ENCODE measurements around the gene IRF9. TPM values are rescaled to one million over a fixed set of nuclear protein-coding genes. Genes with fewer than 3 reads are reported as not detected.

Gene IRF9
- total RNA-seq, 1 donor from 2014 or later: 50.6 TPM

- Histone ChIP-seq H3K27me3 (ENCODE audit: control insufficient read depth in 3 of 3, insufficient read depth in 3 of 3, low read length in 3 of 3) (no peaks in the 10 kb centered on the region), H3K27ac (ENCODE audit: low read depth, low read length) (no peak overlapping the region), H3K4me1 (ENCODE audit: control insufficient read depth in 3 of 3, insufficient read depth in 3 of 3, low read length in 3 of 3) (peaks cover 14 to 25% (median 18%) of the 10 kb centered on the region in 3 donors), H3K9ac (ENCODE audit: low read depth in 1 of 3, low read length in 3 of 3) (no peak overlapping the region), H3K36me3 (ENCODE audit: control insufficient read depth in 3 of 3, insufficient read depth in 3 of 3, low read length in 3 of 3) (peaks cover 49 to 57% (median 54%) of the 10 kb centered on the region in 3 donors), H3K4me3 (ENCODE audit: low read length in 3 of 3) (no peak overlapping the region), H3K9me3 (ENCODE audit: control insufficient read depth in 3 of 3, low read length in 3 of 3) (no peaks in the 10 kb centered on the region)
Measured at GRCh38 chr14:24157331-24157730, 3.7 kb upstream of the IRF9 start.

GRCh38 chr14:24159777-24160498 lies 1.1 kb upstream of the IRF9 start:
- Histone ChIP-seq H3K9ac (ENCODE audit: low read depth in 1 of 3, low read length in 3 of 3) (peak overlapping the region in 1 of 3 donors; percentile 40), H3K4me1 (ENCODE audit: control insufficient read depth in 3 of 3, insufficient read depth in 3 of 3, low read length in 3 of 3) (peaks cover 24 to 34% (median 25%) of the 10 kb centered on the region in 3 donors), H3K9me3 (ENCODE audit: control insufficient read depth in 3 of 3, low read length in 3 of 3) (no peaks in the 10 kb centered on the region), H3K27ac (ENCODE audit: low read depth, low read length) (peak overlapping the region; percentile 88), H3K27me3 (ENCODE audit: control insufficient read depth in 3 of 3, insufficient read depth in 3 of 3, low read length in 3 of 3) (no peaks in the 10 kb centered on the region), H3K4me3 (ENCODE audit: low read length in 3 of 3) (no peak overlapping the region), H3K36me3 (ENCODE audit: control insufficient read depth in 3 of 3, insufficient read depth in 3 of 3, low read length in 3 of 3) (peaks cover 64 to 68% (median 65%) of the 10 kb centered on the region in 3 donors)

GRCh38 chr14:24160499-24160849 lies 591 bp upstream of the IRF9 start:
- Histone ChIP-seq H3K36me3 (ENCODE audit: control insufficient read depth in 3 of 3, insufficient read depth in 3 of 3, low read length in 3 of 3) (peaks cover 64 to 68% (median 65%) of the 10 kb centered on the region in 3 donors), H3K9me3 (ENCODE audit: control insufficient read depth in 3 of 3, low read length in 3 of 3) (no peaks in the 10 kb centered on the region), H3K9ac (ENCODE audit: low read depth in 1 of 3, low read length in 3 of 3) (peak overlapping the region in 1 of 3 donors; percentile 54), H3K27me3 (ENCODE audit: control insufficient read depth in 3 of 3, insufficient read depth in 3 of 3, low read length in 3 of 3) (no peaks in the 10 kb centered on the region), H3K4me3 (ENCODE audit: low read length in 3 of 3) (no peak overlapping the region), H3K27ac (ENCODE audit: low read depth, low read length) (peak overlapping the region; percentile 88), H3K4me1 (ENCODE audit: control insufficient read depth in 3 of 3, insufficient read depth in 3 of 3, low read length in 3 of 3) (peaks cover 24 to 30% (median 25%) of the 10 kb centered on the region in 3 donors)

GRCh38 chr14:24162093-24162492 lies 1.0 kb downstream of the IRF9 start:
- no peaks in the 10 kb centered on the region for H3K9me3 ChIP-seq (ENCODE audit: control insufficient read depth in 3 of 3, low read length in 3 of 3)
- peak overlapping the region; percentile 88 for H3K27ac ChIP-seq (ENCODE audit: low read depth, low read length)
- peak overlapping the region in 2 of 3 donors; percentile 80 to 93 for H3K9ac ChIP-seq (ENCODE audit: low read depth in 1 of 3, low read length in 3 of 3)
- peaks cover 24 to 30% (median 25%) of the 10 kb centered on the region in 3 donors for H3K4me1 ChIP-seq (ENCODE audit: control insufficient read depth in 3 of 3, insufficient read depth in 3 of 3, low read length in 3 of 3)
- H3K27me3 ChIP-seq (ENCODE audit: control insufficient read depth in 3 of 3, insufficient read depth in 3 of 3, low read length in 3 of 3): no peaks in the 10 kb centered on the region
- peak overlapping the region; percentile 84 to 92 (median 90) for H3K4me3 ChIP-seq (ENCODE audit: low read length in 3 of 3)
- H3K36me3 ChIP-seq (ENCODE audit: control insufficient read depth in 3 of 3, insufficient read depth in 3 of 3, low read length in 3 of 3): peaks cover 61 to 67% (median 67%) of the 10 kb centered on the region in 3 donors

- H3K36me3 ChIP-seq (ENCODE audit: control insufficient read depth in 3 of 3, insufficient read depth in 3 of 3, low read length in 3 of 3): peaks cover 52 to 58% (median 56%) of the 10 kb centered on the region in 3 donors
- H3K4me1 ChIP-seq (ENCODE audit: control insufficient read depth in 3 of 3, insufficient read depth in 3 of 3, low read length in 3 of 3): peaks cover 24 to 30% (median 25%) of the 10 kb centered on the region in 3 donors
- no peak overlapping the region for H3K27ac ChIP-seq (ENCODE audit: low read depth, low read length)
- no peaks in the 10 kb centered on the region for H3K9me3 ChIP-seq (ENCODE audit: control insufficient read depth in 3 of 3, low read length in 3 of 3)
- H3K4me3 ChIP-seq (ENCODE audit: low read length in 3 of 3): no peak overlapping the region
- no peak overlapping the region for H3K9ac ChIP-seq (ENCODE audit: low read depth in 1 of 3, low read length in 3 of 3)
- H3K27me3 ChIP-seq (ENCODE audit: control insufficient read depth in 3 of 3, insufficient read depth in 3 of 3, low read length in 3 of 3): no peaks in the 10 kb centered on the region
Measured at GRCh38 chr14:24164518-24164991, 3.5 kb downstream of the IRF9 start.

GRCh38 chr14:24165785-24166184 lies 4.7 kb downstream of the IRF9 start:
- Histone ChIP-seq H3K27me3 (ENCODE audit: control insufficient read depth in 3 of 3, insufficient read depth in 3 of 3, low read length in 3 of 3) (peaks cover 0 to 7% (median 4%) of the 10 kb centered on the region in 3 donors), H3K4me1 (ENCODE audit: control insufficient read depth in 3 of 3, insufficient read depth in 3 of 3, low read length in 3 of 3) (peaks cover 19 to 26% (median 21%) of the 10 kb centered on the region in 3 donors), H3K27ac (ENCODE audit: low read depth, low read length) (no peak overlapping the region), H3K36me3 (ENCODE audit: control insufficient read depth in 3 of 3, insufficient read depth in 3 of 3, low read length in 3 of 3) (peaks cover 39 to 47% (median 45%) of the 10 kb centered on the region in 3 donors), H3K9ac (ENCODE audit: low read depth in 1 of 3, low read length in 3 of 3) (no peak overlapping the region), H3K4me3 (ENCODE audit: low read length in 3 of 3) (no peak overlapping the region), H3K9me3 (ENCODE audit: control insufficient read depth in 3 of 3, low read length in 3 of 3) (no peaks in the 10 kb centered on the region)

GRCh38 chr14:24167469-24168114 lies 6.5 kb downstream of the IRF9 start:
- H3K4me1 ChIP-seq (ENCODE audit: control insufficient read depth in 3 of 3, insufficient read depth in 3 of 3, low read length in 3 of 3): peaks cover 13 to 17% (median 15%) of the 10 kb centered on the region in 3 donors
- no peak overlapping the region for H3K9ac ChIP-seq (ENCODE audit: low read depth in 1 of 3, low read length in 3 of 3)
- no peak overlapping the region for H3K27ac ChIP-seq (ENCODE audit: low read depth, low read length)
- no peak overlapping the region for H3K4me3 ChIP-seq (ENCODE audit: low read length in 3 of 3)
- H3K9me3 ChIP-seq (ENCODE audit: control insufficient read depth in 3 of 3, low read length in 3 of 3): no peaks in the 10 kb centered on the region
- peaks cover 39 to 47% (median 45%) of the 10 kb centered on the region in 3 donors for H3K36me3 ChIP-seq (ENCODE audit: control insufficient read depth in 3 of 3, insufficient read depth in 3 of 3, low read length in 3 of 3)
- H3K27me3 ChIP-seq (ENCODE audit: control insufficient read depth in 3 of 3, insufficient read depth in 3 of 3, low read length in 3 of 3): peaks cover 0 to 22% (median 19%) of the 10 kb centered on the region in 3 donors

GRCh38 chr14:24171422-24172260 lies 10.6 kb downstream of the IRF9 start, which contains the start of gene REC8:
Gene REC8, plus strand, starts transcription at chr14:24172080. Its CDS starts 473 bp downstream, at chr14:24172553.
- Histone ChIP-seq H3K9ac (ENCODE audit: low read depth in 1 of 3, low read length in 3 of 3) (no peak within 1 kb of the TSS), H3K27me3 (ENCODE audit: control insufficient read depth in 3 of 3, insufficient read depth in 3 of 3, low read length in 3 of 3) (peaks cover 0 to 31% (median 27%) of the 10 kb centered on the region in 3 donors), H3K36me3 (ENCODE audit: control insufficient read depth in 3 of 3, insufficient read depth in 3 of 3, low read length in 3 of 3) (peaks cover 6 to 13% (median 10%) of the 10 kb centered on the region in 3 donors), H3K9me3 (ENCODE audit: control insufficient read depth in 3 of 3, low read length in 3 of 3) (no peaks in the 10 kb centered on the region), H3K4me3 (ENCODE audit: low read length in 3 of 3) (peak within 1 kb of the TSS; percentile 1 to 60 (median 54)), H3K27ac (ENCODE audit: low read depth, low read length) (no peak within 1 kb of the TSS), H3K4me1 (ENCODE audit: control insufficient read depth in 3 of 3, insufficient read depth in 3 of 3, low read length in 3 of 3) (peaks cover 9 to 14% (median 12%) of the 10 kb centered on the region in 3 donors)

GRCh38 chr14:24172261-24172860 lies 11.3 kb downstream of the IRF9 start:
- H3K27me3 ChIP-seq (ENCODE audit: control insufficient read depth in 3 of 3, insufficient read depth in 3 of 3, low read length in 3 of 3): peaks cover 0 to 31% (median 27%) of the 10 kb centered on the region in 3 donors
- H3K9ac ChIP-seq (ENCODE audit: low read depth in 1 of 3, low read length in 3 of 3): no peak overlapping the region
- peaks cover 9 to 14% (median 12%) of the 10 kb centered on the region in 3 donors for H3K4me1 ChIP-seq (ENCODE audit: control insufficient read depth in 3 of 3, insufficient read depth in 3 of 3, low read length in 3 of 3)
- no peak overlapping the region for H3K27ac ChIP-seq (ENCODE audit: low read depth, low read length)
- peaks cover 7 to 9% (median 8%) of the 10 kb centered on the region in 3 donors for H3K36me3 ChIP-seq (ENCODE audit: control insufficient read depth in 3 of 3, insufficient read depth in 3 of 3, low read length in 3 of 3)
- H3K4me3 ChIP-seq (ENCODE audit: low read length in 3 of 3): peak overlapping the region in 2 of 3 donors; percentile 1 to 54
- no peaks in the 10 kb centered on the region for H3K9me3 ChIP-seq (ENCODE audit: control insufficient read depth in 3 of 3, low read length in 3 of 3)

Measured in skeletal muscle tissue (tissue), 4 donors.